K562 (cell line): ENCODE results near the gene SLC1A4. TPM values are rescaled to one million over a fixed set of nuclear protein-coding genes. Genes with fewer than 3 reads are reported as not detected.
A peak's percentile ranks its signal among the peaks of the same experiment; 100 is the strongest.

Experiments used
- ARHGAP35 ChIP-seq: fragments of 450-650 bp; IDR thresholded peaks from 2 replicates; pipeline ENCODE4 v1.6.1; 2018; ENCODE audit not compliant: partially characterized antibody
- HDAC8 ChIP-seq: fragments of 450-650 bp; IDR thresholded peaks from 2 replicates; pipeline ENCODE4 v1.6.1; 2016; ENCODE audit warnings: mild to moderate bottlenecking, missing genetic modification characterization, moderate library complexity, missing compliant biosample characterization
- MTA3 ChIP-seq: fragments of 450-650 bp; formaldehyde crosslinking; IDR thresholded peaks from 2 replicates; pipeline ENCODE4 v1.6.1; 2017; ENCODE audit warnings: mild to moderate bottlenecking, borderline replicate concordance
- NCOA1 ChIP-seq: fragments of 450-650 bp; IDR thresholded peaks from 2 replicates; pipeline ENCODE4 v1.6.1; 2016; ENCODE audit warnings: low read depth
- NFRKB ChIP-seq: fragments of 450-650 bp; IDR thresholded peaks from 2 replicates; pipeline ENCODE4 v1.6.1; 2016; ENCODE audit warnings: low read depth
- NR4A1 ChIP-seq, 2 experiments: fragments of 250-450 bp in 1 of 2; fragments of 450-650 bp in 1 of 2; sonication (Bioruptor Pico) in 1 of 2; IDR thresholded peaks; 2 replicates each; pipeline versions ENCODE4 v1.4.0 to v1.6.1; 2016 to 2020; ENCODE audit warnings: mild to moderate bottlenecking in 2 of 2, missing compliant biosample characterization in 1 of 2, missing genetic modification characterization in 1 of 2, moderate library complexity in 1 of 2
- PCBP2 ChIP-seq: fragments of 200-400 bp; formaldehyde crosslinking; IDR thresholded peaks from 2 replicates; pipeline ENCODE4 v1.6.1; 2018; ENCODE audit warnings: low read length, low read depth, mild to moderate bottlenecking, moderate library complexity; ENCODE audit not compliant: poor library complexity, severe bottlenecking
- SP1 ChIP-seq: sonication (generic); formaldehyde crosslinking; IDR thresholded peaks from 2 replicates; pipeline ENCODE4 v1.8.1; 2022; ENCODE audit warnings: mild to moderate bottlenecking, missing genetic modification reagents
- ZKSCAN8 ChIP-seq: fragments of 200-800 bp; sonication (Bioruptor generic); IDR thresholded peaks from 2 replicates; pipeline ENCODE4 v1.6.1; 2016; ENCODE audit warnings: missing genetic modification characterization, missing compliant biosample characterization
- ZNF644 ChIP-seq: fragments of 200-800 bp; sonication (Bioruptor generic); IDR thresholded peaks from 2 replicates; pipeline ENCODE4 v1.6.1; 2016; ENCODE audit warnings: low read depth, missing genetic modification characterization, missing compliant biosample characterization
- polyA plus RNA-seq, 8 experiments: library from polyadenylated mRNA; depleted of rRNA in 4 of 8; stranded (reverse) in 5 of 8; unstranded in 3 of 8; fragments of >200 nt; fragmentation: Nextera tagmentation in 2 of 8; fragmentation: Illumina TruSeq in 1 of 8; extraction: Ambion mirVana in 2 of 8; extraction: Trizol in 1 of 8; gene quantifications; 2 replicates each; pipeline versions ENCODE4 v1.2.1 to v1.2.3, GENCODE V29; 2011 to 2014; ENCODE audit warnings: inconsistent platforms in 1 of 8, missing spikeins in 1 of 8
- total RNA-seq, 7 experiments: library from RNA; depleted of rRNA in 6 of 7; stranded (reverse); fragments of >200 nt in 6 of 7; fragmentation: Illumina TruSeq in 2 of 7; extraction: Trizol in 2 of 7; gene quantifications; 2 replicates each; pipeline versions ENCODE4 v1.2.1 to v1.2.3, GENCODE V29; 2011 to 2021; ENCODE audit warnings: low replicate concordance in 1 of 7
- TF ChIP-seq, protein P1 (sequence below): fragments of 250-450 bp; sonication (Bioruptor Pico); IDR thresholded peaks from 2 replicates; pipeline ENCODE4 v1.5.0; 2020; ENCODE audit warnings: mild to moderate bottlenecking
- TF ChIP-seq, protein P2 (sequence below): fragments of 450-650 bp; IDR thresholded peaks from 2 replicates; pipeline ENCODE4 v1.6.1; 2016; ENCODE audit warnings: mild to moderate bottlenecking, moderate library complexity
- TF ChIP-seq, protein P3 (sequence below): sonication (generic); formaldehyde crosslinking; IDR thresholded peaks from 2 replicates; pipeline ENCODE4 v1.8.0; 2022; ENCODE audit warnings: mild to moderate bottlenecking, missing genetic modification reagents

The SLC1A4 gene
- total and polyA plus RNA-seq, 9 of the 15 experiments (the other 6 are each of a cell fraction or from before 2014, with no cell fraction given): 4.4 to 24.0 (median 10.9) TPM

DNA sequence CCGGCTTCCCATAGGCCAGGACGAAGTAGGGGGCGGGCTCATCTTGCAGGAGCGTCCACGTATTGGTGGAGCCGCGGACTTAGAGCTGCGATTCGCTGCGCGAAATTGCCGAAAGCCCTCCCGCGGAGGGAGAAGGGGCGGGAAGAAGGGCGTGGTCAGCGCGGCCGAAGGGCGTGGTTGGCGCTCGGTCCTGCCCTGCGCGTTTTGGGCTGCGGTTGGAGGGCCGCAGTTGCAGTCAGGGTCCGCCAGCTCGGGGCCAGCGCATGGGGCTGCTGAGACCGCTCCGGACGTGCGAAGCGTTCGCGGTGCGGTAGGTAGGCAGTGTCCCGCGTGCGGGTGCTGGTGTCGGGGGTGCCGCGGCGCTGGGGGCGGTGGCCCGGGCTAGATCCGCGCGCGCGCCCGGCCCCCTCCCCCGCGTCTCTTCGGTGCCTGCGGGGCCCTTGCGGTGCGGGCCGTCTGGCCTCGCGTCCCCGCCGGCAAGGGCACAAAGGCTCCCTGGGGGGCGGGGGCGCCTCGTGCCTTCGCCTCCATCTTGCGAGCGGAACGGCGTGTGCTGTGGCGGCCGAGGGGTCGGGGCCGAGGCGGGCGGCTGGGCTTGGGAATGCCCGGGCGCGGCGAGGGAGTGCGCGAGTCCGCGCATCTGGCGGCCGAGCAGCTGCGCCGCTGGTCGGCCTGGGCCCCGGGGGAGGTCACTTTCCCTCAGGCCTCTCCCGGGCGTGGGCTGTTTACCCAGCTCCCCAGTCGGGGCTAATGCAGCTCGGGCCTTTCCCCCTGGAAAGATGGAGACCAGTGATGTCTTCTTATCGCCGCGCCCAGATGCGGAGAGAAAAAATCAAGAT is 67.2 kb downstream of the SLC1A4 start, which contains the start of gene CEP68 (continued):
- TF ChIP-seq, protein P1, sequence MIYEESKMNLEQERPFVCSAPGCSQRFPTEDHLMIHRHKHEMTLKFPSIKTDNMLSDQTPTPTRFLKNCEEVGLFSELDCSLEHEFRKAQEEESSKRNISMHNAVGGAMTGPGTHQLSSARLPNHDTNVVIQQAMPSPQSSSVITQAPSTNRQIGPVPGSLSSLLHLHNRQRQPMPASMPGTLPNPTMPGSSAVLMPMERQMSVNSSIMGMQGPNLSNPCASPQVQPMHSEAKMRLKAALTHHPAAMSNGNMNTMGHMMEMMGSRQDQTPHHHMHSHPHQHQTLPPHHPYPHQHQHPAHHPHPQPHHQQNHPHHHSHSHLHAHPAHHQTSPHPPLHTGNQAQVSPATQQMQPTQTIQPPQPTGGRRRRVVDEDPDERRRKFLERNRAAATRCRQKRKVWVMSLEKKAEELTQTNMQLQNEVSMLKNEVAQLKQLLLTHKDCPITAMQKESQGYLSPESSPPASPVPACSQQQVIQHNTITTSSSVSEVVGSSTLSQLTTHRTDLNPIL: no peak
- TF ChIP-seq PCBP2 (no peak), HDAC8 (tag) (0 out of 2 replicates have a peak, but pooled peaks have one; percentile 62), NCOA1 (no peak), ZKSCAN8 (no peak), ARHGAP35 (no peak), NR4A1 (CRISPR knock-in tag; IDR thresholded peaks at IDR 0.05) (no peak; the same call in 1 of the 2 replicates), NR4A1 (tag; IDR thresholded peaks at IDR 0.05) (peak; percentile 80; the same call in 1 of the 2 replicates), ZNF644 (no peak), NFRKB (no peak), MTA3 (peak; percentile 85; the same call in 1 of the 2 replicates), SP1 (CRISPR knock-in tag) (peak; percentile 96)
- TF ChIP-seq, protein P2, sequence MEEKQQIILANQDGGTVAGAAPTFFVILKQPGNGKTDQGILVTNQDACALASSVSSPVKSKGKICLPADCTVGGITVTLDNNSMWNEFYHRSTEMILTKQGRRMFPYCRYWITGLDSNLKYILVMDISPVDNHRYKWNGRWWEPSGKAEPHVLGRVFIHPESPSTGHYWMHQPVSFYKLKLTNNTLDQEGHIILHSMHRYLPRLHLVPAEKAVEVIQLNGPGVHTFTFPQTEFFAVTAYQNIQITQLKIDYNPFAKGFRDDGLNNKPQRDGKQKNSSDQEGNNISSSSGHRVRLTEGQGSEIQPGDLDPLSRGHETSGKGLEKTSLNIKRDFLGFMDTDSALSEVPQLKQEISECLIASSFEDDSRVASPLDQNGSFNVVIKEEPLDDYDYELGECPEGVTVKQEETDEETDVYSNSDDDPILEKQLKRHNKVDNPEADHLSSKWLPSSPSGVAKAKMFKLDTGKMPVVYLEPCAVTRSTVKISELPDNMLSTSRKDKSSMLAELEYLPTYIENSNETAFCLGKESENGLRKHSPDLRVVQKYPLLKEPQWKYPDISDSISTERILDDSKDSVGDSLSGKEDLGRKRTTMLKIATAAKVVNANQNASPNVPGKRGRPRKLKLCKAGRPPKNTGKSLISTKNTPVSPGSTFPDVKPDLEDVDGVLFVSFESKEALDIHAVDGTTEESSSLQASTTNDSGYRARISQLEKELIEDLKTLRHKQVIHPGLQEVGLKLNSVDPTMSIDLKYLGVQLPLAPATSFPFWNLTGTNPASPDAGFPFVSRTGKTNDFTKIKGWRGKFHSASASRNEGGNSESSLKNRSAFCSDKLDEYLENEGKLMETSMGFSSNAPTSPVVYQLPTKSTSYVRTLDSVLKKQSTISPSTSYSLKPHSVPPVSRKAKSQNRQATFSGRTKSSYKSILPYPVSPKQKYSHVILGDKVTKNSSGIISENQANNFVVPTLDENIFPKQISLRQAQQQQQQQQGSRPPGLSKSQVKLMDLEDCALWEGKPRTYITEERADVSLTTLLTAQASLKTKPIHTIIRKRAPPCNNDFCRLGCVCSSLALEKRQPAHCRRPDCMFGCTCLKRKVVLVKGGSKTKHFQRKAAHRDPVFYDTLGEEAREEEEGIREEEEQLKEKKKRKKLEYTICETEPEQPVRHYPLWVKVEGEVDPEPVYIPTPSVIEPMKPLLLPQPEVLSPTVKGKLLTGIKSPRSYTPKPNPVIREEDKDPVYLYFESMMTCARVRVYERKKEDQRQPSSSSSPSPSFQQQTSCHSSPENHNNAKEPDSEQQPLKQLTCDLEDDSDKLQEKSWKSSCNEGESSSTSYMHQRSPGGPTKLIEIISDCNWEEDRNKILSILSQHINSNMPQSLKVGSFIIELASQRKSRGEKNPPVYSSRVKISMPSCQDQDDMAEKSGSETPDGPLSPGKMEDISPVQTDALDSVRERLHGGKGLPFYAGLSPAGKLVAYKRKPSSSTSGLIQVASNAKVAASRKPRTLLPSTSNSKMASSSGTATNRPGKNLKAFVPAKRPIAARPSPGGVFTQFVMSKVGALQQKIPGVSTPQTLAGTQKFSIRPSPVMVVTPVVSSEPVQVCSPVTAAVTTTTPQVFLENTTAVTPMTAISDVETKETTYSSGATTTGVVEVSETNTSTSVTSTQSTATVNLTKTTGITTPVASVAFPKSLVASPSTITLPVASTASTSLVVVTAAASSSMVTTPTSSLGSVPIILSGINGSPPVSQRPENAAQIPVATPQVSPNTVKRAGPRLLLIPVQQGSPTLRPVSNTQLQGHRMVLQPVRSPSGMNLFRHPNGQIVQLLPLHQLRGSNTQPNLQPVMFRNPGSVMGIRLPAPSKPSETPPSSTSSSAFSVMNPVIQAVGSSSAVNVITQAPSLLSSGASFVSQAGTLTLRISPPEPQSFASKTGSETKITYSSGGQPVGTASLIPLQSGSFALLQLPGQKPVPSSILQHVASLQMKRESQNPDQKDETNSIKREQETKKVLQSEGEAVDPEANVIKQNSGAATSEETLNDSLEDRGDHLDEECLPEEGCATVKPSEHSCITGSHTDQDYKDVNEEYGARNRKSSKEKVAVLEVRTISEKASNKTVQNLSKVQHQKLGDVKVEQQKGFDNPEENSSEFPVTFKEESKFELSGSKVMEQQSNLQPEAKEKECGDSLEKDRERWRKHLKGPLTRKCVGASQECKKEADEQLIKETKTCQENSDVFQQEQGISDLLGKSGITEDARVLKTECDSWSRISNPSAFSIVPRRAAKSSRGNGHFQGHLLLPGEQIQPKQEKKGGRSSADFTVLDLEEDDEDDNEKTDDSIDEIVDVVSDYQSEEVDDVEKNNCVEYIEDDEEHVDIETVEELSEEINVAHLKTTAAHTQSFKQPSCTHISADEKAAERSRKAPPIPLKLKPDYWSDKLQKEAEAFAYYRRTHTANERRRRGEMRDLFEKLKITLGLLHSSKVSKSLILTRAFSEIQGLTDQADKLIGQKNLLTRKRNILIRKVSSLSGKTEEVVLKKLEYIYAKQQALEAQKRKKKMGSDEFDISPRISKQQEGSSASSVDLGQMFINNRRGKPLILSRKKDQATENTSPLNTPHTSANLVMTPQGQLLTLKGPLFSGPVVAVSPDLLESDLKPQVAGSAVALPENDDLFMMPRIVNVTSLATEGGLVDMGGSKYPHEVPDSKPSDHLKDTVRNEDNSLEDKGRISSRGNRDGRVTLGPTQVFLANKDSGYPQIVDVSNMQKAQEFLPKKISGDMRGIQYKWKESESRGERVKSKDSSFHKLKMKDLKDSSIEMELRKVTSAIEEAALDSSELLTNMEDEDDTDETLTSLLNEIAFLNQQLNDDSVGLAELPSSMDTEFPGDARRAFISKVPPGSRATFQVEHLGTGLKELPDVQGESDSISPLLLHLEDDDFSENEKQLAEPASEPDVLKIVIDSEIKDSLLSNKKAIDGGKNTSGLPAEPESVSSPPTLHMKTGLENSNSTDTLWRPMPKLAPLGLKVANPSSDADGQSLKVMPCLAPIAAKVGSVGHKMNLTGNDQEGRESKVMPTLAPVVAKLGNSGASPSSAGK: peak; percentile 30
- TF ChIP-seq, protein P3, sequence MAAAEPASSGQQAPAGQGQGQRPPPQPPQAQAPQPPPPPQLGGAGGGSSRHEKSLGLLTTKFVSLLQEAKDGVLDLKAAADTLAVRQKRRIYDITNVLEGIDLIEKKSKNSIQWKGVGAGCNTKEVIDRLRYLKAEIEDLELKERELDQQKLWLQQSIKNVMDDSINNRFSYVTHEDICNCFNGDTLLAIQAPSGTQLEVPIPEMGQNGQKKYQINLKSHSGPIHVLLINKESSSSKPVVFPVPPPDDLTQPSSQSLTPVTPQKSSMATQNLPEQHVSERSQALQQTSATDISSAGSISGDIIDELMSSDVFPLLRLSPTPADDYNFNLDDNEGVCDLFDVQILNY (CRISPR knock-in tag): no peak
